IMR-90 (cell line): ENCODE results near the gene THRB. TPM values are rescaled to one million over a fixed set of nuclear protein-coding genes. Genes with fewer than 3 reads are reported as not detected.

ENCODE experiments used
- ATAC-seq: fragments of 200-7000 bp; cut with Tn5 transposase; 2 replicates; pipeline ENCODE4 v1.9.1; 2020; ENCODE audit warnings: low read depth, mild to moderate bottlenecking, moderate library complexity
- BruUV-seq: library from RNA; stranded (reverse); fragments of 400-500 nt; replicated peaks from 2 replicates; lab custom pipeline; 2021; lab: Mats Ljungman, UMichigan
- CTCF ChIA-PET: fragments of 300-600 bp; formaldehyde crosslinking; extraction: SDS; loops from one replicate; lab custom pipeline; 2021; ENCODE audit warnings: antibody characterized with exemption; lab: Yijun Ruan, JAX
- POLR2A ChIA-PET: fragments of 300-600 bp; sonication (Branson Sonifier 250); formaldehyde crosslinking; loops from one replicate; lab custom pipeline; 2022; ENCODE audit warnings: antibody characterized with exemption; ENCODE audit not compliant: unreplicated experiment; lab: Charles Lee
- DNase-seq: peaks from one replicate; pipeline ENCODE4 v3.0.0; 2013
- H2AFZ ChIP-seq: replicated peaks from 2 replicates; pipeline ENCODE3; 2013; ENCODE audit warnings: low read length, mild to moderate bottlenecking; ENCODE audit not compliant: poor library complexity
- H2AK5ac ChIP-seq: 2 replicates; pipeline ENCODE4 v1.6.1; 2013; ENCODE audit warnings: low read depth, low read length, inconsistent platforms
- H2AK9ac ChIP-seq: replicated peaks from 2 replicates; pipeline ENCODE3; 2013; ENCODE audit warnings: mild to moderate bottlenecking, low read depth, low read length, moderate library complexity; ENCODE audit not compliant: poor library complexity
- H2BK120ac ChIP-seq: 2 replicates; pipeline ENCODE4 v1.6.1; 2013; ENCODE audit warnings: low read depth, low read length, inconsistent platforms
- H2BK15ac ChIP-seq: 3 replicates; pipeline ENCODE4 v1.6.1; 2013; ENCODE audit warnings: low read depth, low read length, inconsistent platforms
- H2BK20ac ChIP-seq: 2 replicates; pipeline ENCODE4 v1.6.1; 2013; ENCODE audit warnings: low read depth, mild to moderate bottlenecking, inconsistent platforms, low read length, moderate library complexity
- H2BK5ac ChIP-seq: 2 replicates; pipeline ENCODE4 v1.6.1; 2013; ENCODE audit warnings: mild to moderate bottlenecking, low read depth, low read length, inconsistent platforms; ENCODE audit not compliant: poor library complexity, severe bottlenecking
- H3K14ac ChIP-seq: replicated peaks from 2 replicates; pipeline ENCODE4 v1.6.1; 2013; ENCODE audit warnings: low read depth, low read length, inconsistent platforms
- H3K18ac ChIP-seq: 2 replicates; pipeline ENCODE4 v1.6.1; 2013; ENCODE audit warnings: low read depth, low read length, control low read depth
- H3K23ac ChIP-seq: 2 replicates; pipeline ENCODE4 v1.6.1; 2013; ENCODE audit warnings: low read depth, low read length, inconsistent platforms
- H3K27ac ChIP-seq: 2 replicates; pipeline ENCODE4 v1.5.1; 2013; ENCODE audit warnings: mild to moderate bottlenecking, control low read depth, low read length; ENCODE audit not compliant: insufficient read depth
- H3K27me3 ChIP-seq: 2 replicates; pipeline ENCODE4 v1.6.1; 2013; ENCODE audit warnings: low read length; ENCODE audit not compliant: control insufficient read depth, insufficient read depth
- H3K36me3 ChIP-seq: 2 replicates; pipeline ENCODE4 v1.6.1; 2013; ENCODE audit warnings: low read length, mixed read lengths; ENCODE audit not compliant: control insufficient read depth, insufficient read depth
- H3K4ac ChIP-seq: 2 replicates; pipeline ENCODE4 v1.6.1; 2013; ENCODE audit warnings: low read depth, low read length, inconsistent platforms
- H3K4me1 ChIP-seq: 2 replicates; pipeline ENCODE4 v1.6.1; 2013; ENCODE audit warnings: low read length, mixed read lengths; ENCODE audit not compliant: control insufficient read depth, insufficient read depth
- H3K4me2 ChIP-seq: 2 replicates; pipeline ENCODE4 v1.6.1; 2013; ENCODE audit warnings: low read depth, mild to moderate bottlenecking, control low read depth, low read length, moderate library complexity
- H3K4me3 ChIP-seq: 2 replicates; pipeline ENCODE4 v1.5.1; 2013; ENCODE audit warnings: low read depth, mild to moderate bottlenecking, control low read depth, low read length, moderate library complexity; ENCODE audit not compliant: insufficient read depth
- H3K56ac ChIP-seq: 2 replicates; pipeline ENCODE4 v1.6.1; 2013; ENCODE audit warnings: low read length, inconsistent platforms; ENCODE audit not compliant: insufficient read depth; ENCODE audit errors: extremely low read depth
- H3K79me1 ChIP-seq, 2 experiments: 2 replicates each; pipeline ENCODE4 v1.6.1; 2013; ENCODE audit warnings: low read length in 2 of 2, inconsistent platforms in 1 of 2, low read depth in 1 of 2
- H3K9ac ChIP-seq: 2 replicates; pipeline ENCODE4 v1.6.1; 2013; ENCODE audit warnings: low read depth, low read length, control low read depth
- H3K9me1 ChIP-seq: 2 replicates; pipeline ENCODE4 v1.6.1; 2013; ENCODE audit warnings: low read length, inconsistent platforms; ENCODE audit not compliant: insufficient read depth
- H3K9me3 ChIP-seq: 2 replicates; pipeline ENCODE4 v1.6.1; 2013; ENCODE audit warnings: low read length; ENCODE audit not compliant: control insufficient read depth, insufficient read depth
- H4K20me1 ChIP-seq: 2 replicates; pipeline ENCODE4 v1.6.1; 2013; ENCODE audit warnings: low read length, inconsistent platforms; ENCODE audit not compliant: insufficient read depth
- H4K5ac ChIP-seq: 2 replicates; pipeline ENCODE4 v1.6.1; 2013; ENCODE audit warnings: mild to moderate bottlenecking, low read depth, low read length, control low read depth
- H4K8ac ChIP-seq, 2 experiments: 2 replicates each; pipeline ENCODE4 v1.6.1; 2013; ENCODE audit warnings: low read depth in 2 of 2, low read length in 2 of 2, control low read depth in 1 of 2, inconsistent platforms in 1 of 2
- H4K91ac ChIP-seq: 2 replicates; pipeline ENCODE4 v1.6.1; 2013; ENCODE audit warnings: low read depth, low read length, inconsistent platforms; ENCODE audit not compliant: insufficient read depth
- BHLHE40 ChIP-seq: fragments of 150-350 bp; IDR thresholded peaks from 2 replicates; pipeline ENCODE4 v1.6.1; 2016; ENCODE audit warnings: mild to moderate bottlenecking, low read depth, low read length
- CHD1 ChIP-seq: IDR thresholded peaks from 2 replicates; pipeline ENCODE4 v1.6.1; 2012; ENCODE audit warnings: low read depth, low read length, improper control_type of control experiment
- FOS ChIP-seq: fragments of 150-350 bp; IDR thresholded peaks from 2 replicates; pipeline ENCODE4 v1.6.1; 2016; ENCODE audit warnings: low read depth, low read length
- MAFK ChIP-seq: IDR thresholded peaks from 2 replicates; pipeline ENCODE4 v1.6.1; 2012; ENCODE audit warnings: low read depth, low read length, improper control_type of control experiment
- NFE2L2 ChIP-seq: fragments of 150-350 bp; IDR thresholded peaks from 2 replicates; pipeline ENCODE4 v1.6.1; 2016; ENCODE audit warnings: low read depth, mild to moderate bottlenecking, low read length
- POLR2A ChIP-seq: IDR thresholded peaks from 2 replicates; pipeline ENCODE4 v1.6.1; 2012; ENCODE audit warnings: mild to moderate bottlenecking, low read depth, low read length
- RFX5 ChIP-seq: IDR thresholded peaks from 2 replicates; pipeline ENCODE4 v1.8.0; 2012; ENCODE audit warnings: low read depth, mild to moderate bottlenecking, low read length, moderate library complexity
- WGBS, 2 experiments: methylation state at CpG; one replicate each; pipeline versions ENCODE4 v1.1.5 to v1.1.7; 2013; ENCODE audit warnings: missing lambda C conversion rate in 2 of 2; ENCODE audit not compliant: insufficient read length in 1 of 2; ENCODE audit errors: extremely low coverage in 2 of 2; 5-methylcytosine and 5-hydroxymethylcytosine counted together
- dilution Hi-C: fragments of 300-500 bp; cut with HindIII; formaldehyde crosslinking; loops from one replicate; pipeline ENCODE4 v1.14.3; 2018; ENCODE audit warnings: low sequenced_read_pairs; ENCODE audit not compliant: unreplicated experiment
- in situ Hi-C: fragments of 300-500 bp; cut with MboI; formaldehyde crosslinking; loops from 3 replicates; pipeline ENCODE4 v1.14.3; 2019; ENCODE audit warnings: low sequenced_read_pairs, inconsistent platforms, mixed read lengths
- intact Hi-C: fragments of 100-400 bp; cut with micrococcal nuclease; formaldehyde crosslinking; loops from 2 replicates; pipeline ENCODE4 v1.10.0; 2022
- polyA plus RNA-seq, 3 experiments: library from polyadenylated mRNA; depleted of rRNA; stranded (reverse); fragments of >200 nt; gene quantifications; 2 replicates each; pipeline ENCODE4 v1.2.3, GENCODE V29; 2012; ENCODE audit warnings: low replicate concordance in 1 of 3
- total RNA-seq: library from RNA; depleted of rRNA; stranded (reverse); fragments of >200 nt; gene quantifications from 2 replicates; pipeline ENCODE4 v1.2.3, GENCODE V29; 2012
- TF ChIP-seq, protein P1 (sequence below): fragments of 150-350 bp; IDR thresholded peaks from 2 replicates; pipeline ENCODE4 v1.6.1; 2017; ENCODE audit warnings: mild to moderate bottlenecking, antibody characterized with exemption, low read length, low read depth

THRB gene
- total and polyA plus RNA-seq, 2 of the 4 experiments (the other 2 are of a cell fraction): under 0.01 TPM; not detected in 1

DNA sequence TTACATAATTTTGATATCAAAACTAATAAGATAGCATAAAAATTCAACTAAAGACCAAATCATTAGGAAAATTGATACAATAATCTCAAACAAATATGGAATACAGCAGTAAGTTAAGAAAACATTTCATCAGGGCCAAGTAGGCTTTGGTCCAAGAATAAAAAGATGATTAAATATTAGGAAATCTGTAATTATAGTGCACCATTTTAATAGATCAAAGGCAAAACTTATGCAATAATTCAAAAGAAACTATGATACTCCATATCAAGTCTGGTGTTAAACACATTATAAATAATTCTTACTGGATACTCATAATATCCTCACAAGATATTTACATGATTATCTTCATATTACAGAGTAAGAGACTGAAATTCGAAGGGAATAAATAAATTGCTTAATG, 51.2 kb downstream of the THRB start:
- Histone ChIP-seq H2BK15ac (no peak overlapping the region), H2AFZ (no peak overlapping the region), H3K56ac (no peak overlapping the region), H2AK5ac (no peak overlapping the region), H3K9me3 (no peaks in the 10 kb centered on the region), H3K4me3 (no peak overlapping the region), H3K9me1 (no peaks in the 10 kb centered on the region), H4K8ac (no peak overlapping the region), H3K4ac (no peak overlapping the region), H2BK120ac (no peak overlapping the region), H3K14ac (no peak overlapping the region), H4K5ac (no peak overlapping the region), H3K18ac (no peak overlapping the region), H3K27ac (no peak overlapping the region), H3K36me3 (no peaks in the 10 kb centered on the region), H2BK20ac (no peak overlapping the region), H3K4me2 (no peak overlapping the region), H3K23ac (no peak overlapping the region), H4K20me1 (no peaks in the 10 kb centered on the region), H3K9ac (no peak overlapping the region), H3K79me1 (no peaks in the 10 kb centered on the region), H2AK9ac (no peak overlapping the region), H2BK5ac (no peak overlapping the region), H3K4me1 (no peaks in the 10 kb centered on the region), H4K91ac (no peak overlapping the region), H3K27me3 (no peaks in the 10 kb centered on the region)
- ATAC-seq (no peak), DNase-seq (no peak)
- ChIA-PET CTCF (no interaction called here), POLR2A (no interaction called here)
- in situ Hi-C loops (no loop called here), intact Hi-C loops (no loop called here), dilution Hi-C loops (no loop called here)
- BruUV-seq: no TSS peak
- TF ChIP-seq NFE2L2 (no peak), MAFK (no peak), RFX5 (no peak), POLR2A (no peak), BHLHE40 (no peak), CHD1 (no peak), FOS (no peak)
- TF ChIP-seq, protein P1, sequence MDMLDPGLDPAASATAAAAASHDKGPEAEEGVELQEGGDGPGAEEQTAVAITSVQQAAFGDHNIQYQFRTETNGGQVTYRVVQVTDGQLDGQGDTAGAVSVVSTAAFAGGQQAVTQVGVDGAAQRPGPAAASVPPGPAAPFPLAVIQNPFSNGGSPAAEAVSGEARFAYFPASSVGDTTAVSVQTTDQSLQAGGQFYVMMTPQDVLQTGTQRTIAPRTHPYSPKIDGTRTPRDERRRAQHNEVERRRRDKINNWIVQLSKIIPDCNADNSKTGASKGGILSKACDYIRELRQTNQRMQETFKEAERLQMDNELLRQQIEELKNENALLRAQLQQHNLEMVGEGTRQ: no peak
- no CpG with 5 or more reads among the region's 1 CpG for WGBS, 2 experiments
